NCI-H1930 (cell line): Measurements from ENCODE around the gene SPRR3.

Source experiments
- DNase-seq, 2 experiments: peaks; one replicate each; lab custom pipeline; 2025; lab: John Stamatoyannopoulos, UW

The SPRR3 gene, protein sequence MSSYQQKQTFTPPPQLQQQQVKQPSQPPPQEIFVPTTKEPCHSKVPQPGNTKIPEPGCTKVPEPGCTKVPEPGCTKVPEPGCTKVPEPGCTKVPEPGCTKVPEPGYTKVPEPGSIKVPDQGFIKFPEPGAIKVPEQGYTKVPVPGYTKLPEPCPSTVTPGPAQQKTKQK

DNA sequence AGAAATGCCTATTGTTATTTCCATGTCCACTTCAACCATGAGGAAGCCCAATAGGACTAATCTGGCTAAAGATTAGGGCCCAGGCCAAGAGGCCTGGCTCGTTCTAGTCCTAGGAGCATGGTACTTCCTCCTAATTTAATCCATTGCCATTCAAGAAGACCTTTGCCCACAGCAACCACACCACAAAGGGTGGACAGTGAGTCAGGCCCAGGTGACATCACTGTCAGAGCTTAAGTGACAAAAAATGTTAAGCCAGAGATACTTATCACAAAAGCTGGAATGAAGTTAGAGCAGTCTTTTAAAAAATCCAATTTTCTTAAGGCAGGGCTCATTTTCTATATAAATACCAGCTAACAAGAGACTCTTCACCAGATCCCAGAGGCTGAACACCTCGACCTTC, at the start of gene SPRR3:
SPRR3 (plus strand) TSS at position 368 of the 400 bp plus-strand sequence. CDS start 1,272 bp downstream, outside the sequence.
- no peak for DNase-seq

DNA sequence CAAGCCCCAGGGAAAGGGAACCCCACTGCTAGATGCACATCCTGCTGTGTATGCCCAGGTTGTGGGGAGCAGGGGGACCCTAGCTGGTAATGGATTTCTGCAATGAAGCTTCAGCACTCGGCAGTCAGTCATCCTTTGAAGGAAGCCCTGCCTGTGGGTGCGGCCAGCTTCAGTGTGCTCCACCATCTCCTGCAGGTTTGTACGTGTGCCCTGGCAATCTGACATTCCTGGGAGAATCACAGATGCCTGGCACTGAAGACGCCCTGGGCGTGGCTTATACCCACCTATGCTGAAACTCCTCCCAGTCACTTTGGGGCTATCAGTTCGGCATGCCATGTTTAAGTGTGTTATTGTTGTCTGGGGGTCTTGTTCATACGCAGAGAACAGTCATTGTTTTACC, 47.8 kb upstream of the SPRR3 start:
- DNase-seq = no peak

DNA sequence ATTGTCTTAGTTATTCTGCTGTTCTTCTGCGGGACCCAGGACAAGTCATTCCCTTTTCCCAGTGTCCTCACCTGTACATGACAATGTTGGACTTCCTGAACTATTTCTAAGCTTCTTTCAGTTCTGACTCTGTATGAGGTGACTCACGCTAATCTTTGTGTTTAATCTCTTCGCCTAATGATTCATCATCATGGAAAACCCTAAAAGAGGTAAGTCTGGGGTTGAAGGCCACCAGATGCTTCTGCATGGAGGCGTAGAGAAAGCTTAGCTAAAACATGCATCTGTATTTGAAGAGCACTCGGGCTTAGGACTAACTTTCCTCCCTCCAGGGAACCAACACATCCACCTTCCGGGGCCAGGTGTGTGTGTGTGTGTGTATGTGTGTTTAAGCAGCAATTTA, 47.1 kb upstream of the SPRR3 start:
- no peak for DNase-seq

DNA sequence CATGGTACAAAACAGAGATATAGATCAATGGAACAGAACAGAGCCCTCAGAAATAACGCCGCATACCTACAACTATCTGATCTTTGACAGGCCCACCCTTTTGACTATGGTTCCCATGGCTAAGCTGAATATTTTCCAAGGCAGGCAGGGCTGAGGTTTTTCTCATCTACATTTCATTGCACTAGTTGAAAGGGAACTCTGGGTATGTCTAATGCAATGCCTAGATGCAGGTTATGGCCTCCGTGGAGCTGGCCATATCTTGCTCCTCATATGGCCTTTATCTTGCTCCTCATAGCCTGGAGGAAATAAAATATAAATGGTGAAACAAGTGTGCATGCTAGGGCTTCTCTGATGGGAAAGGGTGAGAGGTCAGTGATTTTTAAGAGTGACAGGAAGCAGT, 44.0 kb upstream of the SPRR3 start:
- DNase-seq = no peak

DNA sequence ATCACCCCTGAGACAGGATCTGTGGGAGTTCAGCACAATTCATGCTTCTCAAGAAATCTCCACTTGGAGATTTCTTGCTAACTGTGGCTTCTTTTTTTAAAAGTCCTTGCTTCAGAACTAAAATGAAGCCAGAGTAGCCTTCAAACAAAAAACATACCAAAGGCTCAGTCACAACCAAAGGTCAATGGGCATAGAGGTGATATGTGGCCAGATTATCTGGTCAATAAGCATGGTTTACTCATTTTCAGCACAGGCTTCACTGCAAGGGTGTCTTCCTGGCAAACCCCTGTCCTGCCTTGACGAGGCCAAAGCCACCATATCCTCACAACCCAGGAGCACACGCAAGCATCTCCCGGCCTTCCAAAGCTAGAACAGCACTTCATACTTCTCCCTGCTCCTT, 42.3 kb upstream of the SPRR3 start:
- no peak for DNase-seq

DNA sequence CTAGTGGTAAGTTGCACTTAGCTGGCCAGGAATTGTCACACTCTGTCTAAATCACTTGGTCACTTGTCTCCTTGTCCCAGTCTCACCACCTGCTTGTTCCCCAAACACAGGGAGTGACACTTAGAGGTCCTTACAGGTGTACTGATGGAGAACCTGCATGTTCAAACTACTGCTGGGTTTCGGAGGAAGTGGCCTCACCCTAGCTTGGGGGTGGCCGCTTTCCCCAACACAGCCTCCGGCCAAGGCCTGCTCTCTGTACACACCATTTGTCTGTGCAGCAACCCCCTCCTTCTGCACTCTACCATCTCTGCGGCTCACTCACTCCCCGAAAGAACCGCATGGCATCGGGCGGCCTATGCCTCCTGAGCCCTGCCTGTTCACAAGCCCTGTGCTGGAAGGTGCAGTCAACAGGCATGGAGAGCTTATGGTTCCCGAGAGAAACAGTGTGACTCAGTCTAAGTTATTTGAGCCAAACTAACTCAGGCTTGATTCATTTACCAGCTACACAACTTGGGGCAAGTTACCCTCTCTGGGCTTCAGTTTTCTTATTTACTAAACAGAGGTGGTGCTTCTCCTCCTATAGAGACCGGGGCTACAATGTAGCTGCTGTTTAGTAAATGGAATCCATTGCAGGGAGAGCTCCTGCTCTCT, 41.6 kb upstream of the SPRR3 start:
- DNase-seq = no peak

DNA sequence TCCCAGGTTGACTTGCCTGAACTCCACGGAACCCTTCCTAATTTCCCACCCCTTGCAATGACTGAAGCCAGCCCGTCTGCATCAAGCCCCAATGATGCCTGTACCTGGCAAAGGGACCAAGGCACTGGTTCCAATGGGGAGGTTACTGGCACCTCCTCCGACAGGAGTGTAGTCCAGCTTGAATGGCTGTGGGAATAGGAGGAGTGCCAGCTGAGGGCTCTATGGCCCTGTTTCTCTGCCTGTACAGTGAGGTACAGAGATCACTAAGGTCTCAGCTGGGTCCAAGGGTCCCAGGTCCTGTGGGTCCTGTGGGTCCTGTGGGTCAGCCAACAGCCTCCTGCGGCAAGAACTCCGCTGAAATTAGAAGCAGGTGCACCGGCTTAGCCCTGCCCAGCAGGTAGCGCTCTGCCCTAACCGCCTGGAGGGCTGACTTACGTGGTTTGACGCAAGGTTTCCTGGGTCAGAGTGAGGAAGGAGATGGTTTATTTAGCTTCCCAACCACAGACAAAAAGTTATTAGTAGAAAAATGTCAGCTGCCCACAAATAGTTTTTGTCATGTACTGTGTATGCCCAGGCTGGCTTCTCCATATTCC, 41.0 kb upstream of the SPRR3 start:
- DNase-seq = peak in 1 of 2 experiments; percentile 19

DNA sequence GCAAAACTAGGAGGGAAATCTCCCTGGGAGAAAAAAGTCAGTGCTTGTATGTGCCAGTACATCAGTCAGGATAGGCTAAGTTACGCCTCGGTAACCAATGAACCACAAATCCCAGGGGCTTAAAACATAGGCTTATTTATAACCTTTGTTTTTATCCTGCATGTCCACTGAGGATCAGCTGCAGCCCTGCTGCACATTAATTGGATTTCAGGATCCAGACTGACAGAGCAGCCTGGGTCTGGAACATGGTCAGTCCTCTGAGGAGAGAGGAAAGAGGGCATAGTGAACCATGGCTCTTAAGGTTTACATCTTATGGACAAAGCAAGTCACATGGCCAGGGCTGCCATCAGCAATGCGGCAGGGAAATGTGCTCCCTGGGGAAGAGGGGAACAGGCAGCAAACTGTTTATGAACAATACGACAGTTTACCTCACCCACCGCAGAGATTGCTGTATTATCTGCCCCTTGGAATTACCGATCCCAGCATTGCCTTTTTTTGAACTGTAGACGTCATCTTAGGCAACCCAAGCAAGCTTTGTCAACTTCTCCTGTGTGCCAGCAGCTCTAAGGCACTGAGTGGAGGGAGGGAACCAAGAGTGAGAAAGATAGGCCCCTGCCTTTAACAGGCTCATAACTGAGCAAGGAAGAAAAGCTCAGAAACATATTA, 40.2 kb upstream of the SPRR3 start:
- no peak for DNase-seq

DNA sequence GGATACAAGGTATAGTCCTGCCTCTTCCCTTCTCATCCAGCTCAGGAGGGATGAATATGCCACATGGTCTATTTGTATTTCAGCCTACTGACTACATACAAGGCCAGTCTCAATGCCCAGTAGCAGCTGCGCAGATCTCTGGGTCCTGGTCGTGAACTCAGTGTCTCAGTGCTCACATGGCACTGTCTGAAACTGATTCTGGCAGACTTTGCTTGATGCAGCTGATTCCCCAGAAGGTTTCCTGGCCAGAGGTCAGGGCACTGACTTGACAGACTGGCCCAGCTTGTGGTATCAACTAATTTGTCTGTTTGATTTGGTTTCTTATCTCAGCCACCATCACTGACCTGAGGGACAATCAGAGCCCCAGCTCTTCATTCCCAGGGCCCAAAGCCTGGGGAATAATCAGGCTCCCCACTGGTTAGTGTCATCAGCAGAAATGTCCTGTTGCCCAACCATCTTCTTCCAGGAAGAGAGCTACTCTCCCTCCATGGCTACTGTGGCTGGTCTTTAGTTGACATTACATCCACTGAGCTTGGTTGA, 38.6 kb upstream of the SPRR3 start:
- no peak for DNase-seq

DNA sequence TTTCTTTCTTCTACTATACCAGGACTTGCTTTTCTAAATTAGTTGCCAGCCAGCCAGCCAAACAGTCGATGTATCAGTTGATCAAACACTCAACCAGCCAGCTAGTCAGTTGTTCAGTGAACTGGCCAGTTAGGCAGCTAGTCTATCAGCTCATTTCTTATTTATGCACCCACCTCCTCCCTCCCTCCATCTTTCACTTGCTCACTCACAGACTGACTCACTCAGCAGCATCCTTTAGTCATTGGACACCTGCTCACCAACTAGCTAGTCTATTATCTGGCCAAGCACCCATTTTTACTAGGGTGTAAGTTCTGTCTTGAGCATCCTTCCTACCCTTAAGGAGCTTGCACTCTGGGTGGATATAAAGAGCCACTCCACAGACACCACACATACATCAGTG, 37.0 kb upstream of the SPRR3 start:
- DNase-seq = no peak

DNA sequence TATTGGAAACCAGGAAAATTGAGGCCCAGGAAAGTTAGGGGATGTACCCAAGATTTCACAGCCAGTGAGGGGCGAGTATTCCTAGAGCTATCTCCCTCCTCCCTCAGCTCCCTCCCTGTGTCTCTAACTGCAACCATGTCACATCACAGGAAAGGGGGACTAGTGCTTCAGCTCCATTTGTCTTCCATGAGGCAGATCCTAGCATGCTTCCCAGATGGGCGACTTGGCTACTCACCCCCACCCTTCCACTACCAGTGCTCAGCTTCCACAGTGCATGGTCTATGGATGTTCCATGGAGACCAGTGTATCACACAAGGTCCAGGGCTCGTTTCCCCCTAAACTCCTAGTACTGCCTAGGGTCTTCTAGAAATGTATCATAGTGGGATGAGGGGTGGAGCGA, 35.7 kb upstream of the SPRR3 start:
- DNase-seq = no peak

DNA sequence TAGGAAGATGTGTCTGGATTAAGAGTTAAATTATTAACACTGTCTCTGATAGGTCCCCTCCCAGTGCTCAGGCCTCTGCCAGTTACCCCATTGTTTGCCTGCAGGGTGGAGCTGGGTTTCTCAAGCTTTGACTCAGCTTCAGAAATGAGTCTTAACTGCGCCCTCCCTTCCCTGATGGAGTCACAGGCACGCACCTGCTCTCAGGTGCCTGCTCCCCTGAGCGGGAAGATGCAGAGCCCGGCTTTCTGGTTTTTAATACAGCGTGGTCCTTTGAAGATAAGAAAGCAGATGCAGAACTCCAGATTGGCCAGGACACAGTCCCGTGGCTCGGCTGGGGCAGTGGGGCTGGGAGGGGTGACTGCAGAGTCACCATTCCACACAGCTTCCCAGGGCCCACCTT, 34.3 kb upstream of the SPRR3 start:
- no peak for DNase-seq

DNA sequence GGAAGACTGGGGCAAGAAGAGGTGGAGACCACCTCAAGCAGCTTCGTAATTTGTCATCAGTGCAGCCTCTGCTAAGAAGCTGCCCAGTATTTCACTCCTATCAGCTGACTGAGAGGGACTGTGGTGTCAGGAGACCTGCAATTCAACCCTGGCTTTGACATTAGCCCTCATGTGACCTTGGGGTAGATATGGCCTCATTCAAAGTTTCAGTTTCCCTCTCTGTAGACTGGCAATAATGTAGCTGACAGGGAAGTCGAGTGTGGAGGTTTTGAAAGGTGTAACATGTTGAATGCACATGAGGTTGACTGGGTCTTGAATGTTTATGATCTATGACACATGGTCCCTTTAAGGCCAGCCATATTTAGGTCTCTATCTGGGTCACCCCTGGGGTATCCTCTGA, 33.3 kb upstream of the SPRR3 start:
- no peak for DNase-seq

DNA sequence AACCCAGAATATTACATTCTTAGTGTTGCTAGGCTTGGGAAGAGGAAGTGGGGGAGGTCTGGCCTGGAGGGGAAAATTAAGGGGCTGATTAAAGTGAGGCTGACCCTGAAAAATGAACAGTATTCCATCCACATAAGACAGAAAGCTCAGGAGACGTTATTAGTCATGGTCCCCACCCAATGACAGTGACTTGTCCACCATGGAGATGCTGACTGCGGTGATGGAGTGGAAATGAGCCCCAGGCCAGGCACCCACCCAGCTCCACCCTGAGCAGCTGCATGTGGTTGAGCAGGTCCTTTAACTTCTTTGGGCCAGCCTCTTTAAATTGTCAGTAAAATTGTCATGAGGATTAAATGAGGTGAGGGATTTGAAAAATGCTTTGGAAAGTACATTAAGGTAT, 32.5 kb upstream of the SPRR3 start:
- no peak for DNase-seq

DNA sequence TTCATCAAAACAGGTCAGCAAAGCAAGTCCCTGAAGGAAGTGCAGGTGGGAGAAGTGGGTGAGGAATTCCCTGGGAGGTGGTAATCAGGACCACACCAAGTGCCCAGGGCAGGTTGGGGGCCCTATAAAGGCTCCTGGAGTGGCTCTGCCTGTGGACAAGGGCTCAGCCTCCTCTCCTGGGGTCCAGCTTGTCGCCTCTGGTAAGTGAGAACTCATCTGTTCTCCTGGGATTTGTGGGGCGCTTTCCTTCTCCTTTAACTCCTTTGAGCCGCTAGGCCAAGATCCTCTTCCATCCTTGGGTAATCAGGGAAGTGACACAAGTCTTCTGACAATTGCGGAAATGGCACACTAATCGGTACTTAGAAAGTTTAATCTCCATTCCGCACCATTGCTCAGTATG, 31.1 kb upstream of the SPRR3 start, which contains the start of gene SPRR4:
SPRR4 (plus strand) TSS at position 154 of the 400 bp plus-strand sequence. CDS start 1,243 bp downstream, outside the sequence.
- DNase-seq = no peak

DNA sequence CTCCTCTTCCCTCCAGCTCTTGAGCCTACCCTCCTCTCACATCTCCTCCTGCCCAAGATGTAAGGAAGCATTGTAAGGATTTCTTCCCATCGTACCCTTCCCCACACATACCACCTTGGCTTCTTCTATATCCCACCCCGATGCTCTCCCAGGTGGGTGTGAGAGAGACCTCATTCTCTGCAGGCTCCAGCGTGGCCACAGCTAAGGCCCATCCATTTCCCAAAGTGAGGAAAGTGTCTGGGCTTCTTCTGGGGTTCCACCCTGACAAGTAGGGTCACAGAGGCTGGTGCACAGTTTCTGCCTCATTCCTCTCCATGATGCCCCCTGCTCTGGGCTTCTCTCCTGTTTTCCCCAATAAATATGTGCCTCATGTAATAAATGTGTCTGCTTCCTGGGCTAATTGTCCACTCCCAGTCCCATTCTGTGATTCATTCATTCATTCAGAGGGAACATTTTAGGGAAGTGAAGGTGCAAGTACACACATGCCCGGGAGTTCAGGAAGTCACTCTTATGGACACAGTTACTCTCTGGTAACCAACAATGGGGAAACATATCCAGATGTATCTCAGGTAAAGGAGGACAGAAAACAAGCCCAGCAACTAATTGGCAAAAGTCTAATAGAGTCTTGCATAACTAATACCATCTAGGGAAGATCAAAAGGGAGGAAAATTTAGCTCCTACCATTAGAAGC, 29.2 kb upstream of the SPRR3 start:
- no peak for DNase-seq

DNA sequence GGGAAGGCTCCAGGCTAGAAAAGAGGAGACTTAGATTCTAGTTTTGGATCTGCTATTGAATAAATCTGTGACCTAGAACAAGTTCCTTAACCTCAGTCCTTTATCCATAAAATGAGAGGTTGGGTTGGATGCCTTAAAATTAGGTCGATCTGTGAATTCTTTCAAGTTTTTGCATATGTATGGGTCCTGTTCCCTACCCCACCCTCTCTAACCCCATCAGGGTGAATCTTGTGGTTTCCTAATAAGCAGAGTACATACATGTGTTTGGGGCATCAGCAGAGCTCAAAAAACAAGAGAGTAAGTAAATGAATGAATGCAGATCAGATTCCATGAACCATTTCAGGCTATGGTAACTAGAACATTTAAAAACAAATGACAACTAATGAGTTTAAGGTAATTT, 24.9 kb upstream of the SPRR3 start:
- no peak for DNase-seq

DNA sequence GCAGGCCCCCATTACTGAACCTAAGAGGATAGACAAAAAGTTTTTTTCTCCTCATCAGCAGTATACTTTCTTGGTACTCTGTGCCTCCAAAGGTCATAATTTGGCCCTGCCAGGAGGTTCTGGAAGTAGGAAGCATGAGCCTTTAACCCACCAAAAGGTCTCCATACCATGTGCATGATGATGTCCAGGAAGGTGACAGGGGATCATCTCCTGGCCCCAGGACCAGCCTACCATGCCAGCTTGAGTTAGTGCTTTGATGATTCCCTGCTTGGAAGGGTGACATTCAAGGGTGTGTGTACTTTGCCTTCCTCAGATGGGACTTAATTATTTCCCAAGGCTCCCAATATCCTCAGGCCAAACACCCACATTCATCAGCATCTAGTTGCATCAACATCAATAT, 23.9 kb upstream of the SPRR3 start:
- DNase-seq = no peak

DNA sequence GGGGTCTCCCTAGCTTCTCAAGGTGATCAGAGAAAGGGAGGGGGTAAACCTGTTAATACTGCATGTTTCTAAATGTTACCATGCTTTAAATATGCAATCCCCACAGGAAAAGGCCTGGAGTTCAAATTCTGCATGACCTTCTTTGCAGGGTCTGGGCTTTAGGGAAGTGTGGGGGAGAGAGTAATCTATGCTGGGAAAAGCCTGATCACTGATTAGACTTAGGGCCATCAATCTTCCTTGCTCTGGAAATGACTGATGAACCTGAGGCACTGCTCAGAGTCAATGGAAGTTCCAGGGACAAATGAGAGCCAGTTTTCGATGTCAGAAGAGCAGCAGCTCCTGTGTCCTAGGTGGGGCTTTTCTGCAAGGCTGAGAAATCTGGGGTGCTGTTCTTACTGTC, 20.9 kb upstream of the SPRR3 start:
- no peak for DNase-seq

DNA sequence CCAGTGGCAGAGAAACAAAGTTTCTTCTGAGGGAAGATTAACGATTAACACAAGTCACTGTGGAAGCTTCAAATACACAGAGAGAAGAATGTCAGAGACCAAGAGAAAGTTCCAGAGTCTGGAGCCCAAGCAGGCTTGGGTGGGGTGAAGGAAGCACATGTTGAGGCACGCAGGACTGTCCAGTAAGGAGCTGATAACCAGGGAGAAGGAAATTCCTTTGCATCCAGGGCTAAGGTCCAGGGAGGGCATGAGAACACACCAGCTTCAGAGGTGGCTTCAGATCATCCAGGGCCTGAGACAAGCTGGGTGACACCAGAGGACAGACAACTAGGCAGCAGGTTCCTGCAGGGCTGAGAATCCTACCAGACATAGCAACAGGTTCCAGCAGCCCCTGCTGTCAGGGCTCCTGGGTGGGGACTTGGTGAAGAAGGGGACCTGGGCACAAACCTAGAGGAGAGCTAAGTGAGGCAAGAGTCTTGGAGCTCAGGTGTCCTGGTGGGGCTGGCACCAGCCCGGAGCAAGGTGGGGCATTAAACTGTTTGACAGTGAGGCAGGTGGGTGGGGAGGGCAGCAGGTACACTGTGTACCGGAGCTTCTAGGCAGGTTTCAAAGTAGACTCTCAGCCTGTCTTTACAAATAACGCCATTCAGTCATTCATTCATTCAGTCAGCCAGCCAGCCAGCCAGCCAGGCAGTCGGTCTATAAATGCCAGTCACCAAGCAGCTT, 20.2 kb upstream of the SPRR3 start:
- no peak for DNase-seq

DNA sequence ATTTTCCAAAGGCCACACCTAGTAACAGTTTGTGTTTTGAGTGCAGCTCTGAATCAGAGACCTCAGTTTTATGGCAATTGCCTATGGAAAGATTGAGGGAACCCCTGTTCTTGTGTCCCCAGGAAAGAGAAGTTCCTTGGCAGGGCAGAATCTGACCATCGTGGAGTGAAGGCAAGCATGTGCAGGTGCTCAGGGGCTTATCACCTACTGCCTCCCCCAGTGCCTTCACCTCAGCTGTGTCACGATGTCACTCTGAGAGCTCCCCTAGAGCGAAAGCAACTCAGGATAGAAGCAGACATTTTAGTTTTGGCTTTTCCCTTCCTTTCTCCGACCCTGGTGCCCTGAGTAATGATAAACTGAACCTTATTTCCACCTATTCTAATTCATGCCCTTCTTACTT, 19.5 kb upstream of the SPRR3 start:
- DNase-seq = no peak

DNA sequence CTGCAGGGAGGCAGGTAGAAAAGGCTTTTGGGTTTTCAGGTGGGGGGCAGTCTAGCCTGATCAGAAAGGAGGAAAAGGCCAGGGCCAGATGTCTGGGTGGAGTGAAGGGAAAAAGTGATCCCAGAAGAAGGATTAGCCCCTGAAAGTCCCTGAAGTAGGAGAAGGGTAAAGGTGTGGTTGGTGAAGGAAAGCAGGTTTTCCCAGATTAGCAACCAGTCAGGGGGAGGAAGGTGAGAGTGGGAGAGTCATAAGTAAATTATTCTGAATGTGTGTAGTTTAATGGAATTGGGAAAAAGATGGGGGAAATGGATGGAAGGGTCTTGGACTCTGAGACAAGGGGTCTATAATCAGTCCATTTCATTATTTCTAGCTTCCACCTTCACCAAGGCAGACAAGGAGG, 18.3 kb upstream of the SPRR3 start:
- no peak for DNase-seq
